HG03039 (cell line): ENCODE results near the gene CLMN.

Source experiments
- ATAC-seq: cut with Tn5 transposase; IDR thresholded peaks from one replicate; pipeline ENCODE4 v1.9.1; 2021; ENCODE audit warnings: mild to moderate bottlenecking, moderate library complexity; ENCODE audit not compliant: unreplicated experiment

CLMN gene

DNA sequence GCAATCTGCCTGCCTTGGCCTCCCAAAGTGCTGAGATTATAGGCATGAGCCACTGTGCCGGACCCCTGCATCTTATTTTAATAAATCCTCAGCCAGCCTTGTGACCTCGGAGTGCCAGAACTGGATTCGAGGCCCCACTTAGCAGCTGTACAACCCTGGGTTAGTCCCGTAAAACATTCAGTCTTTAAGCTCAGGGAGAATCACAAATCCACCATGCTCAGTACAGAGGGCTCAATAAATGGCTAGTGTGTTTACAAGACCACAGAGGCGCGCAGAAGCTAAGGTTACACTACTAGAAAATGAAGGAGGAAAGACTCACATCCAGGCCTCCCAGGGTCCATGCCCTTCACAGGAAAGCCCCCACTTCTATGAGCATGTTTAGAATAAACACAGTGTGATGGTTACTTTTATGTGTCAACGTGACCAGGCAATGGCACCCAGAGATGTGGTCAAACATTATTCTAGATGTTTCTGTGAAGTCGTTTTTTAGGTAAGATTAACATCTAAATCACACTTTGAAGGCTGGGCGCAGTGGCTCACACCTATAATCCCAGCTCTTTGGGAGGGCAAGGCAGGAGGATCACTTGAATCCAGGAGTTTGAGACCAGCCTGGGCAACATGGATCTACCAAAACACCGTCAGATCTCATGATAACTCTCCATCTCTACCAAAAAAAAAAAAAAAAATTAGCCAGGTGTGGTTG, 55.3 kb downstream of the CLMN start:
- ATAC-seq: no peak

DNA sequence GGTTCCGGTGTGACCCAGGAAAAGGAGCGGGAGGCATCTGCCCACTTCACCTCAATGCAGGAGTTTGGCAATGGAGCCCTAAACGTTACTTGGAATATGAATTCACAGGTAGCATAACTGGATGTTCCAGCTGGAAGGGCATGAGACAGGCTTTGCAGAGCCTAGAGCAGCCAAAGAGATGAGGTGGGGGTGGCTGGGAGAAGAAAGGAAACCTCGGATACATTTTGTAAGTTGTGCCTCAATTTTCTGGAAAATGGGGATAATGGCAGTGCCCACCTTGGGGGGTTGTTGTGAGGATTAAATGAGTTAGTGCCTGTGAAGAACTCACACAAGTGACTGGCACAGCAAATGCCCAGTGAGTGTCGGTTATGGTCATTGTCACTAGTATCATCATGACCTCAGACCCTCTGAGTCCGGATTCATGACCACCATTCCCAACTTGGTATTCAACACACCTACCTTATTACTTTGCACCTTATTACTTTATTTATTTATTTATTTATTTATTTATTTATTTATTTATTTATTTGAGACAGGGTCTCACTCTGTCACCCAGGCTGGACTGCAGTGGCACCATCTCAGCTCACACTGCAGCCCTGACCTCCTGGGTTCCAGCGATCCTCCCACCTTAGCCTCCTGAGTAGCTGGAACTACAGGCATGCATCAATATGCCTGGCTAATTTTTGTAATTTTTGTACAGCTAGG, 56.0 kb downstream of the CLMN start:
- ATAC-seq: no peak

DNA sequence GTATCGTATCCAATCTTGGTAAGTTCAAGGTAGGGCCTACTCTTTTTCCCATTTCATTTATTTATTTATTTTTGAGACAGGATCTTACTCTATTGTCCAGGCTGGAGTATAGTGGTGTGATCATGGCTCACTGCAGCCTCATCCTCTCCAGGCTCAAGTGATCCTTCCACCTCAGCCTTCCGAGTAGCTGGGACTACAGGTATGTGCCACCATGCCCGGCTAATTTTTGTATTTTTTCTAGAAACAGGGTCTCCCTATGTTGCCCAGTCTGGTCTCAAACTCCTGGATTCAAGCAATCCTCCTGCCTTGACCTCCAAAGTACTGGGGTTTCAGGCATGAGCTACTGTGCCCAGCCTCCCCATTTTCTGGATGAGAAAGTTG, 57.2 kb downstream of the CLMN start:
- ATAC-seq: no peak

DNA sequence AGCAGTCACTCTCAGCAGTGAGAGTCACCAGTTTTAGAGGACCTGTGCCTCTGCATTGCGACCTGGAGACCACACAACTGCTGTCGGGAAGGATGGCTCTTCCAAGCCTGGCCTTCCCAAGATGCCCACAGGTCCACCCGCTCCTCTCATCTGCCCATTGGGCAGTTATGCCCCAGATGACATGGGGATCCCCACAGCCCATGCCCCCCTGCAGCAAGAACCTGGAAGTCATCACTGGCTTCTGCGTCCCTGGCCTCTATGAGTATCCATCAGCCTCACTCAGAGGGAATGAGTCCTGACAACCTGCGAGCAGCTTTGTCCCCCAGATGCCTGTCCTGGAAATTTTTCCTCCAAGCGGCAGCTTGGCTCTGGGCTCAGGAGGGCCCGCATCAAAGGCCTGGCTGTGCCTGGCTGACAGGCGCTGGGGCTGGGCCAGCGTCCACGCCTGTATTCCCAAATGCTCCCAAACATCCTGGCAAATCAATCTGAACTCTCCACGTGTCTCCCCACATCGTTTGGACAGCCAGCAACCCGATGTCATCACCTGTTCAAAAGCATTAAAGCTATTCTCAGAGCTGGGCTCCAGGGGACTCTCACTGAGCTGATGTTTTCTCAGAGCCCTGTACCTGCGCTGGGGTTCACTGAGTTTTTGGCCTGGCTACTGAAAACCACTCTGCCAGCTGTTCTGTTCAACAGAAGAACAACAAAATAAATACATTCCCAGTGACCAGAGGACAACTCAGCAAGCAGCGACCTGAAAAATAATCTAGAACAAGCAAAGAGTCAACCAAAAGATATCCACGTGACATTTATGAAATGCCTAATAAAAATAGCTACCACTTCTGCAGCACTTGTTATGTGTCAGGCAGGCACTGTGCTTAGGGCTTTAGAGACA, 57.8 kb downstream of the CLMN start:
- ATAC-seq: no peak

DNA sequence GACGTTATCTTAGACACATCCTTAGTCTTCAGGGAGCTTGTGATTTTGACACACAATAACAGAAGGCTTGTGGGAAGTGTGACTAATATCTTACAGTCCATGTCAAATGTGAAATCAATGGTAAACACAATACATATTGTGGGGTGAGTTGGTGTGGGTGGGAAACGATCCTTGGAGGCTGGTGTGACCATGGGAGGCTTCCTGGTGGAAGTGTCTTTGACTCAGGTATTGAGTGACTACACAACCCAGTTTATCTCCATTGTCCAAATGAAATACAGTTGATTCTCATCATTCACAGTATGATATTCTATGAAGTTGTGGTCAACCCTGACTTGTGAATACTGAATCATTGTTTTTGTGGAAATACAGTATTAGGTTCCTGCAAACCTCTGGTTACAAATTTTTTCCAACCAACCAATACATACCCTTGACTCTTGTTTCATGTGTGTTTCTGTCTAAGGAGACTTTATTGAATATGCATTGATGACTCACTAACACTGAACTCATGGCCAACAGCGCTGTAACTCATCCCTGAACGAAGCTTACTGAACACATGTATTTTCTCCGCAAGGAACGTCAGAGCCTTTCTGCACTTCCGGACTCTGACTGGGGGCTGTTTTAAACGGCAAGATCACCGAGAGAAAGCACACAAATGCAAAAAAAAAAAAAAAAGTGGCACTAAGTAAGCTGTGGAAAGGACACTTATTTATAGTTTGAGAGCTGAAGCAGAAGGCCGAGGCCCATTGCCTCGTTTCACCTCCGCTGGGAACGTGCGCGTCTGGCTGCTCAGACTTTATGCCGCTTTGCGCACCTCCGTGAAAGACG, 59.0 kb downstream of the CLMN start:
- no peak for ATAC-seq

DNA sequence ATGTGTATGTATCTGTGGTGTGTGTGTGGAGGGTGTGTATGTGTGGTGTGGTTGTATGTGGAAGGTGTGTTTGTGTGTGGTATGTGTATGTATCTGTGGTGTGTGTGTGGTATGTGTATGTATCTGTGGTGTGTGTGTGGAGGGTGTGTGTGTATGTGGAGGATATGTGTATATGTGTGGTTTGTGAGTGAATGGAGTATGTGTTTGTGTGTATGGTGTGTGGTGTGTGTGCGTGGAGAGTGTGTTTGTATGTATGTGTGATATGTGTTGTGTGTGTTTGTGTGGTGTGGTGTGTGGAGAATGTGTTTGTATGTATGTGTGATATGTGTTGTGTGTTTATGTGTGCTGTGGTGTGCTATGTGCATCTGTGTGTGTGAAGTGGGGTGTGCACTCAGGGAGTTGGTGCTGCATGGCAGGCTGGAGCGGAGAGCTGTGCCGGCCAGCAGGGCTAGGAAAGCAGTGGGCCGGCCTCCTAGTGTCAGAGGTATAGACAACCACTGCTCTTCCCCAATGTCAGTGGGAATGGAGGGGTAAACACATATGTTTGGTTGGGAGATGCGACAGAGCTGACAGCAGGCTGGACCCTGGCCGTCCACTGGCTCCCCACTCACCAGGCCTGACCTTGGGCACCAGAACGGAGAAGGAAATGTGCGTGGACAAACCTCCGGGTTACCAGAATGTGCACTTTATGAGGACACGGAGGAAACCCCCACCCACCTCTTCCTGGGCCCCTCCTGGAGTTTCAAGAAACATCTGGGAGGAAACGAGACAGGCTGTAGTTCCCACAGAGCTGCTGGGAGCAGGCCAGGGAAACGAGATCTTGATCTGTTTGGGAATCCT, 60.7 kb downstream of the CLMN start:
- ATAC-seq: no peak

DNA sequence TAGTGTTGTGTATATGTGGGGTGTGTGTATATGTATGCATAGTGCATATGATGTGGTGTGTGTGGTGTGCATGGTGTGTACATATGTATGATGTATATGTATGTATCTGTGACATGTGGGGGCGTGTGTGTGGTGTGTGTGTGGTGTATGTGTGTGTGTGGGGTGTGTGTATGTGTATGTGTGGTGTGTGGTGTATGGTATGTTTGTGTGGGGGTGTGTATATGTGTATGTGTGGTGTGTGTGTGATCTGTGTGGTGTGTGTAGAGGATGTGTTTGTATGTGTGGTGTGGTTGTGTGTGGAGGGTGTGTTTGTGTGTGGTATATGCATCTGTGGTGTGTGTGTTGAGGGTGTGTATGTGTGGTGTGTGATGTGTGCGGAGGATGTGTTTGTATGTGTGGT, 61.6 kb downstream of the CLMN start:
- no peak for ATAC-seq

DNA sequence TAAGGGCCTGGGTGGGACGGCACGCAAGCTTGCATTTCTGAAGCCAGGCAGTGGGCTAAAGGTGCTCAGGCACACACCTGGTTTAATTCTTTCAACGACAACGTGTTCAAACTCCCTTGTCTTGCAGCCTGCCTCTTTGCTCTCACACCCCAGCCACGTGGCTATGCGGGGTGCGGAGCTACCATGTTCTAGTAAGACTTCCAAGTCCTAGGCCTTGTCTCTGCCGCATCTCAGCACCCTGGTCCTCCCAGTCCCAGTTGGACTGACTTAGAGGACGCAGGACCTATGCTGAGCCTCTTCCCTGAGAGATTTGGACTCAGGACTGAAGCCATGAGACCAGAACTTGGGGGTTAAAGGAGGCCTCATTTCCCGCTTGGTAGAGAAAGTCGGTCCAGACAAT, 62.2 kb downstream of the CLMN start:
- no peak for ATAC-seq

DNA sequence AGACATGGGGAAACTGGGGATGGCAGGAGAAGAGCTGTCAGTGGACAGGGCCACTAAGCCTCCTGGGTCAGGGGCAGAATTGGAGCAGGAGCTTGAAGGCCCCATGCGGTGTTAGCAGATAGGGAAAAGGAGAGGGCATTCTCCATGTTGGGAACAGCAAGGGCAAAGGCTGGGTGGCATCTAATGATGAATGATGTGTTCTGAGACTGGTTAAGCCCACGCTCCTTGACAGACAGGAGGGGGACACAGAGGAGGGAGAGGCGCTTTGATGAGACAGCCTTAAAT, 63.0 kb downstream of the CLMN start:
- no peak for ATAC-seq

DNA sequence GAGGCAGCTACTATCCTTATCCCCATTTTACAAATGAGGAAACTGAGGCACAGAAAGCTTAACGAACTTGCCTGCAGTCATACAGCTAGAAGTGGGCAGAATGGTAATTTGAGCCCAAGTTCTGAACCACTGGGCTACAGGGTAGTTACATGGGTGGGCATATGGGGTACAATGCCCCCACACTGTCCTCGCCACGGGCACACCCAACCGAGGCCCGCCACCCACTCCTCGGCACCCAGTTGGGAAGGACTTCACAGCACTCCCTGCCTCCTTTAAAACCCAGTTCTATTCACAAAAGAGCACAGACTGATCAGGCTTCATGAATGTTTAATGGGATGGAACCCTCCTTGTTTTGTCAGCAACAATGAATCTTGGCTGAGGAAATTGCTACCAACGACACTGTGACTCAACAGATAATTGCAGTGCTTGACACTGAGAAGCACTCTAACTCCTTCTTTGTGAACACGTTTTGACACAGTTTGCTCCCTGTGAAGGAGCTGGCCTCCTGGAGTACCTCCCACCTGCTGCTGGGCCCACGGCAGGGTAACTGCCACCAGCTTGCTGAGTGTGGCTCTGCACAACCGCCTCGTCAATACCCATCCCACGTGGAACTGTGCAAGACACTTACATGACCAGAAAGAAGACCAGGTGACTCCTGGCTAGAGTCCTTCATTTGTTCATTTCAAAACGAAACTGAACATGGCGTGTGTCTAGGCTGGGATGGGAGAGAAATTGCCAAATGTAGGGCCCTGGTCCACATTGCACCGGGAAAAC, 63.5 kb downstream of the CLMN start:
- ATAC-seq: no peak

DNA sequence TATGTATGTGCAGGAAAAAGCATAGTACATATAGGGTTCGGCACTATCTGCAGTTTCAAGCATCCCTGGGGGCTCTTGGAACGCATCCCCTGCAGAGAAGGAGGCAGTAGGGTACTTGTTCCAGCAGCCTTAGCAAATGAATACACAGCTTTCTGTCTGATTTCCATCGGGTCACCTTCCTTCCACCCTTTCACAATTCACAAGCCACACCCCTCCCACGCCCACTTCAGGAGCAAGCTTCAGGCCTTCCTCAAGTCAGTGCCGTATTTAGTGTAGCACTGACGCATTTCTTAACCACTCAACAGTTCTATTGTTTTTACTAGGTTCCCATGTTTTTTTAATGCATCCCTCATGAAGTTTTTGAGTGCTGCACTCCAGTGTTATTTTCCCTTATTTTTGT, 64.2 kb downstream of the CLMN start:
- no peak for ATAC-seq

DNA sequence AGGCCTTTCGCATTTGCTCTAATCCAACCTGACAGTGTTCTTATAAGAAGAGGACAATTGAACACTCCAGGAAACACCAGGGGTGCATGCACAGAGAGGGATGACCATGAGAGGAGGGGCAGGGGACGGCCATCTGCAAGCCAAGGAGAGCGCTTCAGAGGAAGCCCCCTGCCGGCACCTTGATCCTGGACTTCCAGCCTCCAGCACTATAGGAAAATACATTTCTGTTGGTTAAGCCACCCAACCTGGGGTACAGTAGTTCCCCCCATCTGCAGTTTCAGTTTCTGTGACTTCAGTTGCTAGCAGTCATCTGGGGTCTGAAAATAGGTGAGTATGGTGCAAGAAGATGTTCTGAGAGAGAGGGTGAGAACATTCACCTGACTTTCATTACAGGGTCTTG, 64.7 kb downstream of the CLMN start:
- peak; percentile 45 for ATAC-seq

DNA sequence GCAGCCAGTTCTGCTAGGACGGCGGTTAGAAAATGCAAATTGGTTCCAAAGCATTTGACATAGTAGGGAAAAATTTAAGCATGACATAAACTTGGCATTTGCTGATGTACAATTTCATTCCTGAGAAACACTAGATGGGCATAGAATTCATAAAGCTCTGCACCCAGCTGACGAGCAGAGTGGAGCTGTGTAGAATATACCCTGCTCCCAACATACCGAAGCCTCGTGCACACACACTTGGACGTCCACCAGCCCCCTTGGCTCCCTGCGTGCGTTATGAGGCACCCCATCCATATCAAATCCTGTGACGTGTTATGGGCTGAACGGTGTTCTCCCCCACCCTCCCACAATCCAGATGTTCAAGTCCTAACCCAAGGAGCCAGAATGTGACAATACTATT, 65.4 kb downstream of the CLMN start:
- ATAC-seq: no peak

DNA sequence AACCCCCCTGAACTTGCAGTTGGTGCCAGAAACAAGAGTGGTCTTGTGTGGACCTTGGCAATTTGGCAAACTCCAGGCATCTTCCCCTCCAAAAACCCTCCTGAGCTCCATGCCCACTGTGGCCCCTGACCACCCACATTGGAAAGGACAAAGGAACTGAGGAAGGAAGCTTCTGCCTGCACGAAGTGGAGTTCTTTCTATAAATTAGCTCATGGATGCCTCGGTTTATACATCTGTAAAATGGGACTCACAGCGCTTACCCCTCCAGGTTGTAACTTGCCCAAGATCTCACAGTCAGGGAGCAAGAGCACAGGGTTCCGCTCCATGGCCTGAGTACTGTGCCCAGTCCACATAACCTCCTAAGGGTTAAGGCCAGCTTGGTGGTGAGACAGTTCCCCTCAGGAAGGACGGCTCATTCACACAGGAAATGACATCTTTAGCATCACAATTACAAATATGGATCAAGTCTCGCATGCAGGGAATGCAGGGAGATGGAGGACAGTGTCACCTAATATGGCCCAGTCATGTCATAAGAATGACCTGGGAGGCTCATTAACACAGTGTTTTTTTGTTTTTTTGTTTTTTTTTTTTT, 66.6 kb downstream of the CLMN start:
- no peak for ATAC-seq

DNA sequence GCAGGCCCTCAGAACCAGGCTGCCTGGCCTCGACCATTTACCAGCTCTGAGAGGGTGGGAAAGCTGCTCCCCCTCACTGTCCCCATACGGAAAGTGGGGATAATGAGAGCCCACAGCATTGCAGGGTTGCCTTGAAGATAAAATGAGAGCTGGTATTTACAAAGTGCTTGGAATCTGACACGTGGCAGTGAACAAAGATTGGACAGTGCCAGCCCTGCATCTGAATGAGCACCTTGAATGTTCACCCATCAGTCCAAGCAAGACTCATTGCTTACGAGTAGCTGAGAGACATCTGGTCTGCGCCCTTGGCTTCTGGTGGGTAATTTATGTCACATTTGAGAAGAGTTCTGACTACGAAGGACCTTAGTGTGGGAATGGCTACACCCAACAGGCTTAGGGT, 67.5 kb downstream of the CLMN start:
- no peak for ATAC-seq

DNA sequence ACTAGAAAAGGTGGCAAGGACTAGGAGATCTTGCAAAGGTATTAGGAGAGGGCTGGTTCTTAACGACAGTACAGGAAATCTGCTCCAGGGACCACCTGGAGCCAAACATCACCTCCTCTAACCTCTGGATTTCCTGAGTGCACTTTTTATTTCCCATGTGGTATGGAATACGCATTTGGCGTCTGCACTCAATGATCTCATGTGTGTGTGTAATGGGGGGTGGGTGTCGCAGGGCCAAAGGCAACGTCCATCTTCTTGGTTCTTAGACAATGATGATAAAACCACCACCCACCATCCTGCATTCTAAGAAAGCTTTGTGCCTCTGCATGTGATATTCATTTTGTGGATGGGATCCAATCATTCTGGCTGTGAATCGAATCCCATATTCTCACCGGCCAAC, 68.8 kb downstream of the CLMN start:
- no peak for ATAC-seq

DNA sequence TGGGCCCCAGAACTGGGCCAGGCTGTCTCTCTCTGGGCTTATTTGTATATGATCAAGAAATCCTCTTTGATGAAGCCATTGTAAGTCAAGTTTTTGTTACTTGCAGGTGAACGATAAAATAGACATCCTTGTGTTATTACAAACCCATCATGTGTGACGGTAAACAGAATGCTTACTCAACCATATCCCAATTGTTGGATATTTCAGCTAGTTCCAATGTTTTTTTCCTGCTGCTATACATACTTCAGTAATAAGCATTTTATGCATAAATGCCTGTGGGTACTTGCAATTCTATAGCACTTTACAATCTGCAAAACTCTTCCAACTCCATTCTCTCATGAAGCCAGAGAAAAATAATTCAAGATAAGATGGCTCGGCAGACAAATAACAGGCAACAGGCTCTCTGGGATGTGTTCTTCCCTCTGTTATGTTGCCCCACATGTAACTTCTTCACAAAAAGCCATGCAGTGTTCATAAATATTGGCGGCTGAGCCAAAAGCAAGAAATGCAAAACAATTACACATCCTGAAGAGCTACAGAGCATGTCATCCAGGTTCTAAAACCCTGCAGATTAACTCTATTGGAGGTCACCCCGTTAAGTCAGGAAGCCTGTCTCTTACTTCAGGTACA, 69.5 kb downstream of the CLMN start:
- ATAC-seq: no peak

DNA sequence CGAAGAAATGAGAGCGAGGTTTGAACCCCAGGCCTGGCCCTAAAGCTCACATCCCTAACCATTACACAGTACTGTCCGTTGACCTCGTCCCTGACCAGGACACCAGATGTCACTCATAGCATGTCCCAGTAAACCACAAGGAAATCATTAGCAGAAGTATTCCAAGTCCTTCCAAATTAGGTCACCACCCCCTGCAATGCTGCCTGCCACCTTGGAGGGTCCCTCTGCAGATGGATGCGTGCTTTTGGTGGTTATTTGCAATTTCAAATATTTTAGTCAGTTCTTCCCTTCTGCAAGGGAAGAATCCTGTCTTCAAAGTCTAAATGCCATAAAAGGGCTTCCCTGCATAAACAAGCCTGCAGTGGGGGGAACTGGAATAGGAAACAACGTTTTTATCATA, 71.3 kb downstream of the CLMN start:
- no peak for ATAC-seq

DNA sequence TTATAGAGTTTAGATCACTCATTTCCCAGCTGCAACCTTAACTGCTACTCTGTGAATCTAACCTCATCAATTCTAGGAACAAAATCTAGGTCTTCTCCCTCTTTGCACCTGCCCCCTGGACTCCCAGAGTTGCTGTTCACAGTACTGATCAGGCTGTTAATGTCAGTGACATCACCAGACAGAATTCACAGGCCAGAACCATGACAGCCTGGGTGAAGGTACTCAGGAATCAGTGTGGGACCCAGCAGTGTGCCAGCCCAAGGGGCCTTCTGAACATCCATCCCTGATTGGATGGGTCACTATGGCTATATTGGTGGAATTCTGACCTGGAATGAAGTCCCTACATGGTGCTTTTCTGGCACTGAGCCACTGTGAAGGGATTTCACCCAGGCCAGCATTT, 72.8 kb downstream of the CLMN start:
- no peak for ATAC-seq
